Measurements from ENCODE around the gene CCNI. TPM values are rescaled to one million over a fixed set of nuclear protein-coding genes. Genes with fewer than 3 reads are reported as not detected.

The CCNI gene
- total and polyA plus RNA-seq, 2 of the 13 experiments (the other 11 are each of a cell fraction or from before 2014, with no cell fraction given): 43.5 to 122 TPM

GRCh38 chr4:77075869-77076799 lies at the start of gene CCNI (continued):
- 0 out of 2 replicates have a peak, but pooled peaks have one; percentile 73 for TF ChIP-seq ZNF724P (CRISPR knock-in tag; IDR thresholded peaks at IDR 0.05; ENCODE audit: borderline replicate concordance)
- TF ChIP-seq GTF3A (CRISPR knock-in tag; conservative IDR thresholded peaks at IDR 0.05): 0 out of 2 replicates have a peak, but pooled peaks have one; percentile 34
- no peak for TF ChIP-seq FOXK2 (IDR thresholded peaks at IDR 0.05)
- TF ChIP-seq TAF1 (CRISPR knock-in tag; IDR thresholded peaks at IDR 0.05): peak; percentile 86; the same call in 1 of the 2 replicates
- TF ChIP-seq ZSCAN25 (CRISPR knock-in tag; IDR thresholded peaks at IDR 0.05): peak; percentile 60; the same call in 1 of the 2 replicates
- no peak for TF ChIP-seq MXD4 (CRISPR knock-in tag; IDR thresholded peaks at IDR 0.05)
- peak; percentile 84; the same call in 1 of the 2 replicates for TF ChIP-seq ETV6 (CRISPR knock-in tag; conservative IDR thresholded peaks at IDR 0.05)
- TF ChIP-seq ZNF124 (CRISPR knock-in tag; IDR thresholded peaks at IDR 0.05): peak; percentile 78
- peak; percentile 64 for TF ChIP-seq ZNF770 (CRISPR knock-in tag; IDR thresholded peaks at IDR 0.05)
- TF ChIP-seq HDAC2 (CRISPR knock-in tag; IDR thresholded peaks at IDR 0.05): peak; percentile 34
- TF ChIP-seq SALL1 (CRISPR knock-in tag; IDR thresholded peaks at IDR 0.05): peak; percentile 89
- 0 out of 2 replicates have a peak, but pooled peaks have one; percentile 33 for TF ChIP-seq MXD1 (CRISPR knock-in tag; IDR thresholded peaks at IDR 0.05)
- peak; percentile 87; the same call in 1 of the 2 replicates for TF ChIP-seq NFKB2 (CRISPR knock-in tag; IDR thresholded peaks at IDR 0.05; ENCODE audit: borderline replicate concordance)
- TF ChIP-seq DNMT1 (CRISPR knock-in tag; IDR thresholded peaks at IDR 0.05): no peak
- no peak for TF ChIP-seq ZNF101 (CRISPR knock-in tag; IDR thresholded peaks at IDR 0.05; ENCODE audit: borderline replicate concordance, low read depth)
- TF ChIP-seq KAT7 (CRISPR knock-in tag; IDR thresholded peaks at IDR 0.05; ENCODE audit: borderline replicate concordance): no peak
- TF ChIP-seq ZNF710 (CRISPR knock-in tag; IDR thresholded peaks at IDR 0.05; ENCODE audit: borderline replicate concordance): no peak
- TF ChIP-seq ATF3 (CRISPR knock-in tag; IDR thresholded peaks at IDR 0.05): peak; percentile 97
- TF ChIP-seq GLMP (CRISPR knock-in tag; IDR thresholded peaks at IDR 0.05; ENCODE audit: borderline replicate concordance): no peak
